ENCODE measurements around the gene TRIM28. TPM values are rescaled to one million over a fixed set of nuclear protein-coding genes. Genes with fewer than 3 reads are reported as not detected.

The TRIM28 gene
- total RNA-seq, 2 donors from 2014 or later, result 427 to 525 TPM

DNA sequence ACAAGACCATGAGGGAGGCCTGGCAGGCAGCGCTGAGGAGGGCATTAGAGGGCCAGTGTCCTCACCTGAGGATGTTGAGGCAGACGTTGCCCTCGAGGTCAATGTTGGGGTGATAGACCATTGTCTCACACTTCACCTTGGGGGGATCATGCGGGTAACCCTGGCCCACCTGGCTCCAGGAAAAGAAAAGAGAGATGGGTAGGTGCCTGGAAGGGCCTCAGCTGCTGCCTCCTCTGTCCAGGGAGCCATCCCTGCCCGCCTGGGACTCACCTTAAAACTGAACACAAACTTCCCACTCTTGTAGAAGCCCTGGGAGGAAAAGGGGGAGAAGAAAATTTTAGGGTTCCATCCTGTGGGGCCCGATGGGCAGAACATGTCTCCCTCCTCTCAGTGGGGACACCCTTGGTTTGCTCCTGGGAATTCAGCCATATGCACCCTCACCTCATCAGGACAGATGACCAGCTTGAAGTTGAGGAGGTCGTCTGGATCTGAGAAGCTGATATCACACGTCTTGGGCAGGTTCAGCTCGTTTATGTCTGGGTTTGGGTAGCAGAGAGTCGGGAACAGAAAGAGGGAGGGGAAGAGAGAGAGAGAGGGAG lies 12.9 kb downstream of the TRIM28 start:
- H3K4me3 Mint-ChIP-seq, result peak overlapping the region; percentile 99
- H3K9me3 ChIP-seq (ENCODE audit: control insufficient read depth, low read length, poor library complexity, severe bottlenecking), result no peaks in the 10 kb centered on the region
- H3K4me1 Mint-ChIP-seq, result peaks cover 53% of the 10 kb centered on the region
- H3K27me3 Mint-ChIP-seq, result no peaks in the 10 kb centered on the region
- DNase-seq (no peak), ATAC-seq (no peak)
- peak overlapping the region; percentile 98 for H3K27ac Mint-ChIP-seq
- H3K36me3 Mint-ChIP-seq (ENCODE audit: low read depth), result peaks cover 9% of the 10 kb centered on the region

DNA sequence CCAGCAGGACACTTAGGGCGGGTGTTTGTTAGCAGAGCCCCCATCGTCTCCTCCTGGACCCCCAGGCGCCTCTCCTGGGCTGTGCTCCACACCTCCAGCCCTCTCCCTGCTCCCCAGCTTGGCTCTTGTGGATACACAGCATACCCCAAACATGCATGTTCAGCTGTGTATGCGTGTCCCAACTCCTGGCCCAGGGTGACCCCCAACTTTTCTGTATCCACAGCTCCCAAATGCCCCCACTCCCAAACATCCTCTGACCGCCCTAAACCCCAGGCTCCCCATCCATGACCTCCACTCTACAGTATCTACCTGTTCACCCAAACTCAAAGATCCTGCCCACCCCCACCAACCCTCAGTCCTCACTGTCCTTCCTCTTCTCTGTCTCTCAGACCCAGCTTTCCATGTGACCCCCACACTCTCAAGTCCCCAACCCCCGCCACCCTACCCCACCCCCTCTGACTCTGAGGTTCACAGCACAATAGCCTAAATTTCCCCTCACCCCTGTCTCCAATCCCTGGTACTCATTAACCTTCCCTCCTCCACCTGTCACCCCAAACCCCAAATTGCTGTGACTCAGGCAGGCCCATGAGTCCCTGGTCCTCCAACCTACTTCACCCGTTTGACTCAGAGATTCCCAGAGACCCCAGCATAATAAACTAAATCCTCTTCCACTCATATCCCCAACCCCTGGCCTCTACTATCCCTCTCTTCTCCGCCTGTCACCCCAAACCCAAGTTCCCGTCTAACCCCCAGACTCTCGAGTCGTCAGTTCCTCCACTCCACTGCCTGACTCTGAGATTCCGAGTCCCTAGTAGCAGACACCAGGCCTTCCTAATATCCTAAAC lies 13.6 kb downstream of the TRIM28 start:
- Mint-ChIP-seq H3K4me1 (peaks cover 53% of the 10 kb centered on the region), H3K27ac (peak overlapping the region; percentile 98), H3K27me3 (no peaks in the 10 kb centered on the region), H3K4me3 (peak overlapping the region; percentile 99), H3K36me3 (ENCODE audit: low read depth) (peaks cover 5% of the 10 kb centered on the region)
- H3K9me3 ChIP-seq (ENCODE audit: control insufficient read depth, low read length, poor library complexity, severe bottlenecking), result no peaks in the 10 kb centered on the region
- no peak for ATAC-seq
- no peak for DNase-seq

DNA sequence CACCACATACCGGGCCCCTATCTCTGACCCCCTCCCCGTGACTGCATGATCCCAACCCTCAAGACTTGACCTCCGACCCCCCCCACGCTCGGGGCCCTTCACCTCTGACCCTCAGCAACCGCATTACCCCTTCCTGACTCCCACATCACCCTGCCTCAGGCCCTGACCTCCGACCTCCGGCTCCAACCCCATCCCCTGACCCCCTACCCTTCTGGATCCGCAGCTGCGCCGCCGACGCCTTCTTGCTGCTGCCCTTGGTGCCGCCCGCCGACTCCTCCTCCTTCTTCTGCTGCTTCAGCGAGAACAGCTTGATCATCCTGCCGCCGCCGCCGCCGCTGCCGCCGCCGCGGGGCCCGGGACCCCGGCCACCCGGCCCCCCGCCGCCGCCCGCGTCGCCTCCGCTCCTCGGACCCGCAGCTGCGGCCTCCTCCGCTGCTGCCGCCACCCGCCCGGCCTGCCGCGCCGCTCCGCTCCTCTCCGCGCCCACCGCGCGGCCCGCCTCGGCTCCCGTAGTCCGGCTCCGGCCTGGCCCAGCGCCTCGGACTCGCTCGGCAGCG lies 14.3 kb downstream of the TRIM28 start, which contains the start of gene UBE2M:
TSS of gene UBE2M (minus strand) at position 546 of the 557 bp plus-strand sequence. CDS start at position 316, 230 bp downstream.
- peak within 1 kb of the TSS; percentile 99 for H3K4me3 Mint-ChIP-seq
- peak; percentile 52 to 56 (median 55) for DNase-seq
- no peaks in the 10 kb centered on the region for H3K36me3 Mint-ChIP-seq (ENCODE audit: low read depth)
- peak within 1 kb of the TSS; percentile 98 for H3K27ac Mint-ChIP-seq
- H3K4me1 Mint-ChIP-seq, result peaks cover 53% of the 10 kb centered on the region
- H3K27me3 Mint-ChIP-seq, result no peaks in the 10 kb centered on the region
- no peaks in the 10 kb centered on the region for H3K9me3 ChIP-seq (ENCODE audit: control insufficient read depth, low read length, poor library complexity, severe bottlenecking)
- ATAC-seq, result peak; percentile 22

DNA sequence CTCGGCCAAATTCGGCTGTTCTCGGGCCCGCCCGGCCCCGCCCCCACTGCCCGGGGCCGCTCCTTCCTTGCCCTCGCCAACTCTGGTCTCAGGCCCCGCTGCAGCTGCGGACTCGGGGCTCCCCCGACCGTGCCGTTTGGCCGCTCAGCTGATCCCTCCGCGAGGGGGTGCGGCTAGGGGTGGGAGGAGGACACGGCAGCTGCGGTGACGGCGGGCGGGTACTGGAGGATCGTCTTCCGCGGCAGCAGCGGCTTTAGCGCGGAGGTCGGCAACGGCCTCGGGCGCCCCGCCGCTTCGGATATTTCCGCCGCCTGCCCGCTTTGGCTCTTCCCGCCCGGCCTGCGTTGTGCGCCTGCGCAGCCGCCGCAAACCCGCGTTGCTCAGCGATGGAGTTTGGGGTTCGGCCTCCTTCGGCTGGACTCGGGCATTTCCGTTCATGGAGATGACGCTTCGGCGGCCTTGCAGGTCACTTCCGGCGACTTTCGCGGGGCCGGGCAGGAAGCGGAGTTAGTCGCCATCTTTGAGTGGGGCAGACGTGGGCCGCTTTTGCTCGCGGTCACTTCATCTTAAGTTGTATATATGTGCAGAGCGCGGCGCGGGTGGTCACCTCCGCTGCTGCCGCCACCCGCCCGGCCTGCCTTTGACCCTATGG lies 14.9 kb downstream of the TRIM28 start:
- Mint-ChIP-seq H3K27ac (peak overlapping the region; percentile 98), H3K4me3 (peak overlapping the region; percentile 99), H3K36me3 (ENCODE audit: low read depth) (no peaks in the 10 kb centered on the region), H3K4me1 (peaks cover 54% of the 10 kb centered on the region), H3K27me3 (no peaks in the 10 kb centered on the region)
- DNase-seq (peak; percentile 99 to 100 (median 99)), ATAC-seq (peak; percentile 75)
- no peaks in the 10 kb centered on the region for H3K9me3 ChIP-seq (ENCODE audit: control insufficient read depth, low read length, poor library complexity, severe bottlenecking)

DNA sequence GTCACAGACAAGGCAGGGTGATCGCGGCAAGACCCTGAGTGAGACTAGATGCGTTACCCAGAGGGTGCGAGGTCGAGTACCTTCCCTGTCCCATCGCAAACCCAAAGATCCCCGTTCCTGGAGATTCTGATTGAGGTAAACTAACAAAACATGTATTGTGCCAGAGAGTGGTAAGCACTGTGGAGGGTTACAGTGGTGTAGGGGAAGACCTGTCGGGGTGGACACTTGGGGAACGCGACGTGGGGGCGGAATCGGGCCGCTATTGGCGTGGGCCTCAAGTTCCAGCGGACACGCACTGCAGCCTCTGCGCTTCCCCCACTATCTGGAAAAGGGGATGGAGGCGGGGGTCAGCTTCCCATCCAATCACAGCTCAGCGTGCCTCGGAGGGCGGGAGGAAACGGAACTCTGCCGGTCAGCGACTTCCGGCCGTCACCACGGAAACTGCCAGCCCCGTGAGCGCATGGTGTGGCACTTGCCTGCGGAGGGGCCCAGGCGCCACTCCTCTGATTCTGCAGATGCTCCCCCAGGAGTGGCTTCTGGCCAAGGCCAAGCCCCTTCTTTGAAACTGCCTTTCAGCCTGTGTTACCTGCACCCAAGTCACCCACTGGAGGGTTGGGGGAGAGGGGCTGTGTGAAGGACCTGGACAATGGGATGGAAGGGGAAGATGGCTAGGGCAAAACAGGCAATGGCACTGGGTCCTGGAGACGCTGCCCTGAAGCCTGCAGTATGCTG lies 15.6 kb downstream of the TRIM28 start:
- peaks cover 52% of the 10 kb centered on the region for H3K4me1 Mint-ChIP-seq
- H3K27me3 Mint-ChIP-seq, result no peaks in the 10 kb centered on the region
- DNase-seq (peak in 1 of 3 donors; percentile 20), ATAC-seq (no peak)
- H3K36me3 Mint-ChIP-seq (ENCODE audit: low read depth), result no peaks in the 10 kb centered on the region
- peak overlapping the region; percentile 99 for H3K4me3 Mint-ChIP-seq
- peak overlapping the region; percentile 98 for H3K27ac Mint-ChIP-seq
- H3K9me3 ChIP-seq (ENCODE audit: control insufficient read depth, low read length, poor library complexity, severe bottlenecking), result no peaks in the 10 kb centered on the region

DNA sequence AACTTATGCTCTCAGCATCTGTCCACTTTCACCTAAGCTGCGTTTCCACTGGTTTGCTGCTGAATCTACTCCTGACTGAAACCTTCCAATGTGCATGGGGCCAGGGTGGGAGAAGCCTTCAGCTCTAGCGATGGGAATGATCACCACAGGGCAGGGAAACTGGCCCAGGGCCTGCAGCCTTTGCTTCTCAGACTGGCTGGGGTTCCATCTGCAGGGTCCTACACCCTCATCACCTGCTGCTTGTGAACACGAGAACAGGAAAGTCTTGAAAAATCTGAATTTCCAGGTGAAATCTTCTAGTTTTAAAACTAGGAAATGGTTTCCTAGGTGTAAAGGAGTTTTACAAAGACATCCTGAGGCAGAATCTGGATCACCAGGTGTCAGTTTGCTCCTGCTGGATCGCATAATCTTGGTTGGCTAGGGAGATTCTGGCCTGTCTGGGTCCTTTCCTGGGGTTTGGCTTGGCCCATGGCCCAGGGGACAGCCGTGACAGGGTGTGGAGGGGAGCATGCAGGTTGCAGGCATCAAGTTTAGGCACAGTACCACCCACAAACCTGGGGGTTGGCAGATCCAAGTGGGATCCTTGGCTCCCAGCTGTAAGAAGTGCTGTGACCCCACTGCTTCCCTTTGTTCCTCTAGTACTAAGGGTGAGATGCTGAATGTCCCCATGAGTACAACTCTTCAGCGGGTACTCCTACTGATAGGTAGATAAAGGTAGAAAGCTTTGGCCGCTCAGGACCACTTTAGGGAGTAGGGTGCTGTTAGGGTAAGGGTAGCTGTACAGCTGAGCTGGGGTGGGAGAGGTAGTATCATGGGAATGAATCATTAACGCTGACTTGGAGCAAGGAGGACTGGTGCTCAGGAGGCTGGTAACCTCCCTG lies 16.4 kb downstream of the TRIM28 start:
- H3K4me3 Mint-ChIP-seq, result peak overlapping the region; percentile 99
- H3K27ac Mint-ChIP-seq, result peak overlapping the region; percentile 98
- no peaks in the 10 kb centered on the region for H3K27me3 Mint-ChIP-seq
- H3K9me3 ChIP-seq (ENCODE audit: control insufficient read depth, low read length, poor library complexity, severe bottlenecking), result no peaks in the 10 kb centered on the region
- no peaks in the 10 kb centered on the region for H3K36me3 Mint-ChIP-seq (ENCODE audit: low read depth)
- ATAC-seq (no peak), DNase-seq (no peak)
- peaks cover 46% of the 10 kb centered on the region for H3K4me1 Mint-ChIP-seq

DNA sequence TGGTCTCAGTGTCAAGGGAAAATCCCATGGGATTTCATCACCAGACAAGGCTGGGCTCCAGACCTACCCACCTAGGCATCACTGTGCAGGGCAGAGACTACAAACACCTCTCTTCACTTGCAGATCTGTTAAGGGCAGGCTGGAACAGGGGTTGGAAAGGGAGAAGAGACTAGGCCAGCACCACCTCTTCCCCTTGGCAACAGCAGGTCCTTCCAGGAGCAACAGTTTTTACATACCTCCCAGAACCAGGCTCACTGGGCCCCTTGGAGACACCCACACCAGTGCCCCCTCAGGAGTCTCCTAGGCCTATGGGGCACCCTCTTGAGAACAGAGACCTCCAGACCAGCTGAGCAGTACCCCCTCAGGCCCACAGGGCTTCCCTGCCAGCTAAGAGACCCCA lies 17.1 kb downstream of the TRIM28 start:
- Mint-ChIP-seq H3K4me3 (peak overlapping the region; percentile 99), H3K36me3 (ENCODE audit: low read depth) (no peaks in the 10 kb centered on the region), H3K27me3 (no peaks in the 10 kb centered on the region), H3K27ac (peak overlapping the region; percentile 54), H3K4me1 (peaks cover 44% of the 10 kb centered on the region)
- H3K9me3 ChIP-seq (ENCODE audit: control insufficient read depth, low read length, poor library complexity, severe bottlenecking), result no peaks in the 10 kb centered on the region
- ATAC-seq (no peak), DNase-seq (no peak)

DNA sequence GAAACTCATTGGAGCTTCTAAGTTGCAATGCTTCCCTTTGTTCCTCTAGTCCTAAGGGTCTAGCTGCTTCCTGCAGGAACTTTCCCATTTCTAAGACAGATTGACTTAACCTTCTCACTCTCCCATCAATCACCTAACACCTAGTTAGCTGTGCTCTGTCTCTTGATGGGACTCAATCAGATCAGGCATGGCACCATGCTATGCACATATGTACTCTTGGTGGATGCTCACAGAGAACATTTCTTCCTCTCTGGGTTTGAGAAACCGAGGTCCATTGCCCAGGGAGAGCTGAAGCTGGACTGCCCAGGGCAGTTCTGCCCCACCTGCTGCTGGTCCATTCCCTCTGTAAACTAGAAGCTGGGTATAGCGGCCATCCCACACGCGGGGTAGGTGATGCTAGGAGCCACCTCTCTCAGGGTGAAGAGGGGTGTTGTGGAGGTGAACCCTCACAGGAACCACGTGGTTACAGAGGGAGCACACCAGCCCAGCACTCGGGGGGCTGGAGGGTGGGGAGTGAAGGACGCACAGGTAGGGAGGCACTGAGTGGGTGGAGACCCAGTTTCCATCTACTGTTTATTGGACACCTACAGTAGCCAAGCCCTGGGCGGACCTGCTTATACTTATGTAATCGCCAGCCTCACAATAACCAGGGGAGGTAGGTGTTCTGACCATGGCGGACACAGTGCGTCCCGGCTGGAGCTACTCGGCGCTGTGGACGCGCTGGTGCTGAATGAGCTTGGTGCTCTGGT lies 17.7 kb downstream of the TRIM28 start:
- H3K27ac Mint-ChIP-seq, result peak overlapping the region; percentile 54
- H3K36me3 Mint-ChIP-seq (ENCODE audit: low read depth), result no peaks in the 10 kb centered on the region
- H3K4me3 Mint-ChIP-seq, result peak overlapping the region; percentile 94
- no peak for DNase-seq
- peaks cover 39% of the 10 kb centered on the region for H3K4me1 Mint-ChIP-seq
- H3K27me3 Mint-ChIP-seq, result no peaks in the 10 kb centered on the region
- H3K9me3 ChIP-seq (ENCODE audit: control insufficient read depth, low read length, poor library complexity, severe bottlenecking), result no peaks in the 10 kb centered on the region
- ATAC-seq, result no peak

DNA sequence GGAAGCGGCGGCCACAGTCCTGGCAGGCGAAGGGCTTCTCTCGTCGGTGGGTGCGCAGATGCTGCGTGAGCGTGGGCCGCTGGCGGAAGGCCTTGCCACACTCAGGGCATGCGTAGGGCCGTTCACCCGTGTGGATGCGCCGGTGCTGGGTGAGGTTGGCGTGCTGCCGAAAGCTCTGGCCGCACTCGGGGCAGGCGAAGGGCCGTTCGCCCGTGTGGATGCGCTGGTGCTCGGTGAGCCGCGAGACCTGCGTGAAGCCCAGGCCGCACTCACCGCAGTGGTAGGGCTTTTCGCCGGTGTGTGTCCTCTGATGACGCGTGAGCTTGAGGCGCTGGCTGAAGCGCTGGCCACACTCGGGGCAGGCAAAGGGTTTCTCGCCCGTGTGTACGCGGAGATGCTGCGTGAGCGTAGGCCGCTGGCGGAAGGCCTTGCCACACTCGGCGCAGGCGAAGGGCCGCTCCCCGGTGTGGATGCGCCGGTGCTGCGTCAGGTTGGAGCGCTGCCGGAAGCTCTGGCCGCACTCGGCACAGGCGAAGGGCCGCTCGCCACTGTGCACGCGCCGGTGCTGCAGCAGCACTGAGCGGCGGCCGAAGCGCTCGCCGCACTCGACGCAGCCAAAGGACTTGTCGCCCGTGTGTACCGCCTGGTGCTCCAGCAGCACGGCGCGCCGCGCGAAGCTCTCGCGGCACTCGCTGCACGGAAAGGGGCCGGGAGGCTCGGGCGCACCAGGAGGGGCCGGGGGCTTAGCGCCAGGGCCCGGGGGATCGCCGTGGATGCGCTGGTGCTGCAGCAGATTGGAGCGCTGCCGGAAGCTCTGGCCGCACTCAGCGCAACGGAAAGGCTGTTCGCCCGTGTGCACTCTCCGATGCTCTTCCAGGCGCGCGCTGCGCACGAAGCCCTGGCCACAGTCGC lies 18.5 kb downstream of the TRIM28 start:
- no peaks in the 10 kb centered on the region for H3K27me3 Mint-ChIP-seq
- peaks cover 37% of the 10 kb centered on the region for H3K4me1 Mint-ChIP-seq
- H3K27ac Mint-ChIP-seq, result peak overlapping the region; percentile 54
- peak overlapping the region; percentile 94 for H3K4me3 Mint-ChIP-seq
- no peak for ATAC-seq
- no peaks in the 10 kb centered on the region for H3K9me3 ChIP-seq (ENCODE audit: control insufficient read depth, low read length, poor library complexity, severe bottlenecking)
- H3K36me3 Mint-ChIP-seq (ENCODE audit: low read depth), result no peaks in the 10 kb centered on the region
- no peak for DNase-seq

DNA sequence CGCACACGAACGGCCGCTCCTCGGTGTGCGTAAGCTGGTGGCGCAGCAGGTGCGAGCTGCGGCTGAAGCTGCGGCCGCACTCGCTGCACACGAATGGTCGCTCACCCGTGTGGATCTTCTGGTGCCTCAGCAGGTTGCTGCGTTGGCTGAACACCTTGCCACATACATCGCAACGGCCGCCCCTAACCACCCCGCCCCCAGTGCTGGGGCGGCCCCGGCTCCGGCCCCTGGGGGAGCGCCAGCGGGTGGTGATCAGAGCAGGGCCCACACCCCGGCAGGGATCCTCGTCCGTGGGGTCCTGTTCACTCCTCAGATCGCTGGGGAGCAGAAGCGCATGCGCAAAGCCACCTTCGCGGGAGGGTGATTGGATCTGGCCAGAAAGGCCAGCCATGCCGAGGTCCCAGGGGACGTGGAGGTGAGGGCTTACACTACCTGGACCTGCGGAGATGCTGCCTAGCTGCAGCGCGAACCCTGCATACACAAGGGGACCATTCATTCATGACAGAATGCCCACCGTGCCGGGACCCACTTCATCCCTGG lies 19.2 kb downstream of the TRIM28 start:
- peaks cover 29% of the 10 kb centered on the region for H3K4me1 Mint-ChIP-seq
- H3K27me3 Mint-ChIP-seq, result no peaks in the 10 kb centered on the region
- DNase-seq, result no peak
- peak overlapping the region; percentile 94 for H3K4me3 Mint-ChIP-seq
- no peak for ATAC-seq
- H3K9me3 ChIP-seq (ENCODE audit: control insufficient read depth, low read length, poor library complexity, severe bottlenecking), result no peaks in the 10 kb centered on the region
- peak overlapping the region; percentile 92 for H3K27ac Mint-ChIP-seq
- no peaks in the 10 kb centered on the region for H3K36me3 Mint-ChIP-seq (ENCODE audit: low read depth)

Measured in T-helper 17 cell (primary cell).